ENCODE measurements around the gene UBL7. TPM values are rescaled to one million over a fixed set of nuclear protein-coding genes. Genes with fewer than 3 reads are reported as not detected.

Gene UBL7
- total RNA-seq, 2 experiments from 2014 or later: 56.6 to 56.8 TPM

DNA sequence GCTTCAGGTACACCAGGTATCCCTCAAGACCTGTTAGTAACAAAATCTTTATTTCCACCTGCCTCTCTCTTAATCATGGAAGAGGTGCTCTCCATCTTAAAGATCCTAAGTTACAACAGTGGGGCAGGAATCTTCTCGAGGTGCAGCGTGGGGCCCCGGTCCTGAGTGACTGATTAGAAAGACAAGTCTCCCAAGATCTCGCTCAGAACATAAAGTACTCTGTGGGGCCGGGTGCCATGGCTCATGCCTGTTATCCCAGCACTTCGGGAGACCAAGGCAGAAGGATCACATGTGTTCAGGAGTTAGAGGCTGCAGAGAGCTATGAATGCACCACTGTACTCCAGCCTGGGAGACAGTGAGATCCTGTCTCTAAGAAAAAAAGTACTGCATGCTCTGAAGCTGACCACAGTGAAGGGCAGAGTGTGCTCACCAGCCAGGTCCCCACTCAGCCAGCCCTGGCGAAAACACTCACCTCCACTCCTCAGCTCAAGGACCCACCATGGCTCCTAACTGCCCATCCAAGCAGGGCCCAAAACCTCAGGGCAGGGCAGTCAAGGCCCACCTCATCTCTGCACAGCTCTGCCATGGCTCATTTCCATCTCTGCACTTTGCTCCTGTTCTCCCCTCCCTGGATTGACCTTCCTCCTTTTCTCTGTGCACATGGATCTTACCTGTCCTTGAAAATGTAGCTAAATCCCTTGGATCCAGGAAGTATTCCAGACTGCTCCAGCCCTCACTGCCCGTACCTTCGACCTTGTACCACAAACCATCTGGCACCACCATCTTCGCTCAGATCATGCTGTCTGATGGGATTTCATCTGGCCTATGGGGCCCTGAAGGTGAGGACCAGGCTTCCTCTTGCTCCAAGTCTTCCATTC, 34.3 kb downstream of the UBL7 start:
- peaks cover 79% of the 10 kb centered on the region for H3K4me1 Mint-ChIP-seq

DNA sequence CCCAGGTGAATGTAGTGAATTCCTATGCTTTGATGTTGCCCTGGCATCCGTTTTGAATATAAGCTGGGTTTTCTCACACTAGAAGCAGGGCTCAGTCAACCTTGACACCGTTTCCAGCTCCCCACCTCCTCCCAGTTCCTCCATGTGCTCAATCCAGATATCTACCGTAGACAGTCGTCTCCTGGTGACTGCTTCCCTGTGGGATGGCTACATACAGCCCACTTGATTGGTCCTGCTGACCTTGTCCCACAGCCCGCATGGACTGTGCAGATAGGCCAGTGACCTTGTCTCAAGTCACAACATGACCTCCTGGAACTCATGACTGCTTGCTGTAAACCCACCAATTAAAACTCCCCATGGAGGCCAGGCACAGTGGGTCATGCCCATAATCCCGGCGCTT, 35.3 kb downstream of the UBL7 start:
- H3K27ac Mint-ChIP-seq: peak overlapping the region; percentile 41

More for the DNA sequence above, 34.3 kb downstream of the UBL7 start:
- H3K27me3 Mint-ChIP-seq: no peaks in the 10 kb centered on the region
- H3K4me3 Mint-ChIP-seq: peak overlapping the region; percentile 20
- no peak for DNase-seq
- H3K9me3 Mint-ChIP-seq: no peaks in the 10 kb centered on the region
- peaks cover 54% of the 10 kb centered on the region for H3K36me3 Mint-ChIP-seq
- peak overlapping the region; percentile 43 for H3K27ac Mint-ChIP-seq

DNA sequence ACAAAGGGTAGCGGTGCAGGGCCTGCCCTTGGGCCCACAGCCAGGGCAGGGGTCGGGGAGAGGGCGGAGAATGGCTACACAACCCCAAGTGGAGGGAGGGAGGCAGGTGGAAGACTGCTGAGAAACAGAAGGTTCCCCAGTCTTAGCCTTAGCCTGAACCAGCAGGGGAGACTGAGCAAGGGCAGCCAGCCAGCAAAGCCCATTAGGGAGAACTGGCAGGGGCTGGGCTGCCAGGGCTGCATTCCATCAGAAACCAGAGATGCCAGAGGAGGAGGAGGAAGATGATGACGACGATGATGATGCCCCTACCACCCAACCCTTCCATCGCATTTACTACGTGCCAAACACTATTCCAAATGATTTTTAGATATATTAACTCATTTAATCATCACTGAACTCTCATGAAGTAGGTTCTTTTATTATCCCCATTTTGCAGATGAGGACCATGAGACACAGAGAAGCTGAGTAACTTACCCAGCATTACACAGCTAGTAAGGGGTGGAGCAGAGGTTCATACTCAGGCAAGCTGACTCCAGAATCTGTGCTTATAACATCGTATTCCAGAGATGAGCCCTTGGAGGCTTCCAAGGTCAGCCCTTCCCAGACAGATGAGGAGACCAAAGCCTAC, 35.9 kb downstream of the UBL7 start:
- H3K36me3 Mint-ChIP-seq: peaks cover 39% of the 10 kb centered on the region
- no peaks in the 10 kb centered on the region for H3K27me3 Mint-ChIP-seq
- peaks cover 78% of the 10 kb centered on the region for H3K4me1 Mint-ChIP-seq
- no peak overlapping the region for H3K4me3 Mint-ChIP-seq
- no peaks in the 10 kb centered on the region for H3K9me3 Mint-ChIP-seq
- peak overlapping the region; percentile 29 for H3K27ac Mint-ChIP-seq
- no peak for DNase-seq

More for the DNA sequence above, 35.3 kb downstream of the UBL7 start:
- Mint-ChIP-seq H3K4me1 (peaks cover 78% of the 10 kb centered on the region), H3K4me3 (no peak overlapping the region), H3K27me3 (no peaks in the 10 kb centered on the region), H3K9me3 (no peaks in the 10 kb centered on the region), H3K36me3 (peaks cover 44% of the 10 kb centered on the region)
- no peak for DNase-seq

DNA sequence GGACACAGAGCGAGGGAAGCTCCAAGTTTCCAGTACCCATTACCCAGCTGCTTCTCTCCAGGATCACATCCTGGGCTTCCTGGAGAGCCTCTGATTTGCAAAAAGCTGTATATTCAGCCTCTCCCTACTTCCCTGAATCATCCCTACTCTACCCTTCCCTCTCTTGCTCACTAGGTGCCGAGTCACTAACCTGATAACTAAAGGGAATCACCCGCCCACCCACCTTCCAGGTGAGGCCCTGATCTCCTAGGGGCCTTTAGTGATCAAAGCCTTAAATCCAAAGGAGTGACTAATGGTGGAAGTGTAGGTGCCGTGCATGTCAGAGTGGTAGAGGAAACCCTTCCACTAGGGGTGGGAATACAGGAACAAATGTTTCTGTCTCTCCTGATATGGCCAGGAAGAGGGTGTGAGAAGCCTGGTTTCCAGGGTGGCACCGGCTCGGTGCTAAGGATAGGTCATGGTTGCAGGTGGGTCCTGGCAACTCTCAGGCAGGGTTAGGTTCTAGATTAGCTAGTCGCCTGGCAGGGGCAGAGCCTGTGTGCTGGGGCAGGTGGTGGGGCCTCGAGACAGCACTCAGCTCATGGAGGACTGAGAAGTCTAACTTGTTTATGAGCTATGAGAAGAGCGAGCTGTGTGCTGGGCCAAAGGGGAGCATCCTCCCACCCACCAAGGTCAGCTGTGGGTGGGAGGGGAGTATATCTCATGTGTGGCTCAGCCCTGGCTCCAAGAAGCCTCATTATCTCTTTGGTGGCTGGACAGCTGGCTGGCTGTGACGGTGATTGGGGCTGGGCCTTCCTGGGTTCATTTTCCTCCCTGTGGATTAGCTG, 37.3 kb downstream of the UBL7 start:
- Mint-ChIP-seq H3K9me3 (no peaks in the 10 kb centered on the region), H3K27me3 (no peaks in the 10 kb centered on the region), H3K27ac (peak overlapping the region; percentile 11), H3K4me3 (no peak overlapping the region), H3K4me1 (peaks cover 74% of the 10 kb centered on the region), H3K36me3 (peaks cover 34% of the 10 kb centered on the region)
- no peak for DNase-seq

DNA sequence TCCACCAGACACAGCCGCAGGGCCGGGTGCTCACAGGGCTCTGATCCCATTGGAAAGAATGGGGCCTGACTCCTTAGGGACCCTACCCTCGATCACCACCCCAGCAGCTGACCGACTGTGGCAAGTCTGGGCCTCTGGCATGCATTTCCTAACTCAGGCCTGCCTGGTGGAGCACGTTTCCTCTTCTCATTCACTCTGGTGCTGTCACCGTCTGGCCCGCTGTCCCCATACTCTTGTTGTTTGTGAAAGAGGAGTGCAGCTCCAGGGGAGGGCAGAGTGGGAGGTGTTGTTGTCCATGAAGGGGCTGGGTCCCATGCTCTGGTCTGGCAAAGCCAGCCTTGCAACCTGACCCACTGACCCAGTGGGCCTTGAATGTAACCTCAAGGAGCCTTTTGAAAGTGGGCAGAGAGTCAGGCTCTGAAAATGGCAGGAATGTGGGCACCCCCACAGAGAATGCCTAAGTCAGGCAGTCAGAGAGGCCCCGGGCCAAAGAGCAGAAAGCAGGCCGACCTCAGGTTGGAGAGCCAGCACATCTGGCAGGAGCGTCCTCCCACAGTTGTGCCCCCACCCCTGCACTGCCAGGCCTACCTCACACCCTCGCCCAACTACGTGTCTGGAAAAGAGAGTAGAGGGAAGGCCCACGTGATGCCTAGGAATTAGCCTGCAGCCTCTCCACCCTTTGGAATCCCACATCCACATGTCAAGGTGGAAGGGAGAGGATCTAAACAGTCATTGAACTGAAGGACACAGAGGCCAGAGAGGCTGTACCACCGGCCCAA, 38.1 kb downstream of the UBL7 start:
- H3K4me3 Mint-ChIP-seq: no peak overlapping the region
- H3K27ac Mint-ChIP-seq: peak overlapping the region; percentile 16

DNA sequence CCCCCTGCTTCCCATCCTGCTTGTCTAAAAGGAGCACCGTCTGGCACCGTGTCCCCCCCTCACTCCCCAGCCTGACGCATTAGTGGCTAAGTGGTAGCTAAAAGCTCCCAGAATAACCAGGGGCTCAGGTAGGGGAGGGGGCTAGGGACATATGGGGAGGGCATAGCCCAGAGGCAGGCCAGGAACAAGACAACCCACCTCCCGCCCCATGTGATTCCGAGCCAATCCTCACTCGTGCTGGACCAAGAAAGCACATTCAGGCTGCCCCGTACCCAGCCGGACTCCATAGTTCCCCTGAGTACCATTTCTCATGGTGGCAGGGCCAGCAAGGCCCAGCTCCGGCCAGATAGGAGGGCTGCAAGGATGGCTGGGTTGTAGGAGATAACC, 38.7 kb downstream of the UBL7 start:
- peaks cover 65% of the 10 kb centered on the region for H3K4me1 Mint-ChIP-seq

More for the DNA sequence above, 38.1 kb downstream of the UBL7 start:
- Mint-ChIP-seq H3K27me3 (no peaks in the 10 kb centered on the region), H3K9me3 (no peaks in the 10 kb centered on the region), H3K4me1 (peaks cover 69% of the 10 kb centered on the region), H3K36me3 (peaks cover 29% of the 10 kb centered on the region)
- DNase-seq: no peak

DNA sequence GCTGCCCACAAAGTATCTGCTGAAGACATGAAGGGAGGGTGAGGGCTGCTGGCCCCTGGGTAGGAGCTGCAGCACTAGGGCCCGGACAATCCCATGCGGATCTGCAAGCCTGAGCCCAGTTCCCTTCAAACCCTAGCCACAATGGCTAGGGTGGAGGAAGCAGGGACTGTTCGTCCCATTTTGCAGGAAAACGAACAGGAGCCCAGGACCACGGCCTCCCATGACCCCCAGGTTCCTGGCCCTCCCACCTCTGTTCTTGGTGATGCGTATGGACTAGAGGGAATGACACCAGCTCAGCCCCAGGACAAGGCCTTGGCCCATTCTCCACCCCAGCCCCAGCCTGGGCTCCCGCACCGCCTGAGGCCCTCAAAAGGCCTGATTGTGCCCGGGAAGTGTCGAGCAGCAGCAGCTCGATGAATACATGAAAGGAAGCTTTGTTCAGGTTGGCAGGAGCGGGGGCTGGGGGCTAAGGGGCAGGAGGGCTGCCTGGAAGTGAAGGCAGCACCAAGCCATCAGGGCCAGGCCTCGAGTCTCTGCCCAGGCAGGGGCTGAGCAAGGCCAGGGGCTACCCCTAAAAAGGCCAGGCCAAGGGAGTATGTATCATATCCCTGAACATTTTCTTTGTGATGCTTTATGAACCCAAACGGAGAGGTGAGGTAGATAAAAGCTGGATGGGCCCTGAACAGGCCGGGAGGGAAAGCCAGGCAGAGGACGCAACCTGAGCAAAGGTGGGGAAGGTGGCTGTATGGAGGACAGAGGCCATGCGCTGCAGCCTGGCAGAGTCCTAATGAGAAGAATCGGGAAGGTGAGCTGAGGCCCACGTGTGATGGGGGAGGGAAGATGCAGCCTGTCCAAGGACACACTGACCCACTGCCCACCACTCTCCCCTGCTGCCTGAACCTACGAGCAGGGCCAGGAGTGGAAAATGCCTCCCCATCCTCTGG, 39.4 kb downstream of the UBL7 start:
- H3K27ac Mint-ChIP-seq: no peak overlapping the region
- no peak for DNase-seq
- no peaks in the 10 kb centered on the region for H3K27me3 Mint-ChIP-seq
- peaks cover 60% of the 10 kb centered on the region for H3K4me1 Mint-ChIP-seq
- H3K4me3 Mint-ChIP-seq: no peak overlapping the region
- no peaks in the 10 kb centered on the region for H3K9me3 Mint-ChIP-seq
- peaks cover 27% of the 10 kb centered on the region for H3K36me3 Mint-ChIP-seq

More for the DNA sequence above, 38.7 kb downstream of the UBL7 start:
- peaks cover 28% of the 10 kb centered on the region for H3K36me3 Mint-ChIP-seq
- no peak for DNase-seq
- H3K27me3 Mint-ChIP-seq: no peaks in the 10 kb centered on the region
- H3K4me3 Mint-ChIP-seq: no peak overlapping the region
- no peak overlapping the region for H3K27ac Mint-ChIP-seq
- H3K9me3 Mint-ChIP-seq: no peaks in the 10 kb centered on the region

DNA sequence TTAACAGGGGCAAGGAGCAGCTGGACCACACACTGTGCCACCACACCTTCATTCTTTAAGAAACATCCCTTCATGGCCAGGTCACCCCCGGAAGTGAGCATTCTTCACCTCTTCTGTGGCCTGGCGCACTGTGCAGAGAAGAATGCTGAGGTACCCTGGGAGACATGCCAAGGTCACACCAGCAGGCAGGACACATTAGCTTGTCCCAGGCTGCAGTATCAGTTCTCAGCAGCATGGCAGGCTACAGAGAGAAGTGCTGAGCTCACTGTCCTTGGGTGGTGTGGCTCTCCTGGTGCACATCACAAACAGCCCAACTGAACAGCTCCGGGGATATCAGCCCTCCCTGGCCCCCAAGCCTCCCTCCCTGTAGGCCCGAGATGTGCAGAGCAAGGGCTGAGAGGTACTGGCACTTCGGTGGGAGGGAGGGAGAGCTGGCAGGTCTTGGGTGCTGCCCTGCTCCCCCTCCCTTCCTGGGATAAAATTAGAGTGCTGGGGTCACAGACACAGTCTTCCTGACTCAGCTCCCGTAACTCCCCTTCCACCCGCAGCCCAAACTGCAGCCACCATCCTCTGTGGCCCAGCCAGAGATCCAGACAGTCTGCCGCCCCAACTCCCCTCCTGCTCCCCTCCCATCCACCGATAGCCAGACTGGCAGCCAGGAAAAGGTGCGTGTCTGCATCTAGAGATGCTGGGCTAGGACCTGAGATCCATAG, 40.6 kb downstream of the UBL7 start:
- Mint-ChIP-seq H3K27me3 (no peaks in the 10 kb centered on the region), H3K4me3 (peak overlapping the region; percentile 15), H3K4me1 (peaks cover 58% of the 10 kb centered on the region), H3K36me3 (peaks cover 34% of the 10 kb centered on the region), H3K9me3 (no peaks in the 10 kb centered on the region), H3K27ac (peak overlapping the region; percentile 74)
- DNase-seq: no peak

DNA sequence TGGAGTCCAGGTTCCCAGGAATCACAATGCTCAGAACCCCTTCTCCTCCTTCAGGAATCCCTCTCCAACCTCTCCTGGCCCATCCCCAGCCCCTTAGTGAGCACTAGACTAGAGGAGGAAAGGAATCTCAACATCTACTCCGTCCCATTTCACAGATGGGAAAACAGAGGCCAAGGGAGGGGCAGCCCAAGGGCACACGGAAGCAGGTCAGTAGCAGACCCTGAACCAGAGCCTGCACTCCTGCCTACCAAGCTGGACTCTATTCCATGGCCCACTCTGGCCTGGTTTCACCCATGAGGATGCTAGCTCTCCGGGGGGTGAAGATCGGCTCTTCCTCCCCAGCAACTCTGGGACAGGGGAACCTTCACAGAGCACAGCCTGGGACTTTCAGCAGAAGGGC, 41.5 kb downstream of the UBL7 start:
- Mint-ChIP-seq H3K4me1 (peaks cover 55% of the 10 kb centered on the region), H3K27ac (peak overlapping the region; percentile 6)

DNA sequence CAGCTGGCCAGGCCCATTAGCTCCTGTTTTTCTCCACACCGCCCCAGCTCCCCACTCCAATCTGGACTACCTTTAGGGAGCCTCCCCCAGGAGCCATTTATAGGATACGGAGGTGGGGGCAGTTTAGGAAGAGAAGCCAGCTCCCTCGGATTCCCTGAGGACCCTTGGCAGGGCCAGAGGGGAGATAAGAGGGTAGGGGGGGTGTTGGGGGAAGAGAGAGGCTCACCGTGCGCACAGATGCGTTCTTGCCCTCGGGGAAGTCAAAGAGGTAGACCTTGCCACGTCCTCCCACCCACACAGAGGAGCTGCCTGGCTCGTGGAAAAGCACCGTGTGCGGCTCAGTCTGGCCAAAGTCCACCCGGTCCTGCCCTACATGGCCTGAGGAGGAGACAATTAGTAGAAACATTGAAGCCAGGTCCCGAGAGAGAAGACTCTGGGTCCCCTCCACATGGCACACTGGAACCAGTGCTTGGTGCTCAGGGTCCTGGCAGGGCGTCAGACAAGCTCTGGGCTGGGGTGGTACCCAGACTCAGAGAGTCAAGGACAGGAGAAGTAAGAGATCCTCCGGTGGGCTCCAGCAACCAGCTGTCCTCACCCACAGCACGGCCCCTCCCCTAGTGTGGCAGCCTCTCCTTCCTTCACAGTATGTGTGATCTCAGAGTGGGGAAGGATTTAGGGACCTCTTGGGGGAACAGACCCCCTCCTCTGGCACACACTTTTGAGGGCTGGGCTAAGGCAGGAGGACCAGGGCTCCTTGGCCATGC, 42.2 kb downstream of the UBL7 start:
- Mint-ChIP-seq H3K27ac (peak overlapping the region; percentile 3), H3K9me3 (no peaks in the 10 kb centered on the region), H3K36me3 (peaks cover 33% of the 10 kb centered on the region), H3K4me3 (no peak overlapping the region), H3K4me1 (peaks cover 48% of the 10 kb centered on the region), H3K27me3 (no peaks in the 10 kb centered on the region)
- DNase-seq: no peak

More for the DNA sequence above, 41.5 kb downstream of the UBL7 start:
- peaks cover 37% of the 10 kb centered on the region for H3K36me3 Mint-ChIP-seq
- no peak for DNase-seq
- H3K27me3 Mint-ChIP-seq: no peaks in the 10 kb centered on the region
- no peak overlapping the region for H3K4me3 Mint-ChIP-seq
- no peaks in the 10 kb centered on the region for H3K9me3 Mint-ChIP-seq

DNA sequence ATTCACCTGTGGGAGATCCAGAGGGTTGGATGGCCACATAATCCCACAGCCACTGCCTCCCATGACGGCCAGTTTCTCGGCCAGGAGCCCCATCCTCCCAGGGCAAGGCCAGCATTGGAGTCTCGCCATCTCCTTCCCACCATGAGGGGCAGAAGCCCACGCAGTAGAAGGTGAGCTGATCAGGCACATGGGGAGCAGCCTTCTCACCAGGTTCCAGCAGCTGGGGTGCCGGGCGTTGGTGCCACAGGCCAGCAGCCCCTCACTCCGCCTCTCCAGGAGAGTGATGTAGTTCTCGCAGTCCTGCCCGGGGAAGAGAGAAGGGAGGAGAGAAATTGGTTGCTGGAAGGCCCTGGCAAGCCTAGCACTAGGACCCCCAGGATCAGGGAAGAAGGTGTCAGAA, 43.3 kb downstream of the UBL7 start:
- Mint-ChIP-seq H3K4me1 (peaks cover 42% of the 10 kb centered on the region), H3K27ac (peak overlapping the region; percentile 38)

DNA sequence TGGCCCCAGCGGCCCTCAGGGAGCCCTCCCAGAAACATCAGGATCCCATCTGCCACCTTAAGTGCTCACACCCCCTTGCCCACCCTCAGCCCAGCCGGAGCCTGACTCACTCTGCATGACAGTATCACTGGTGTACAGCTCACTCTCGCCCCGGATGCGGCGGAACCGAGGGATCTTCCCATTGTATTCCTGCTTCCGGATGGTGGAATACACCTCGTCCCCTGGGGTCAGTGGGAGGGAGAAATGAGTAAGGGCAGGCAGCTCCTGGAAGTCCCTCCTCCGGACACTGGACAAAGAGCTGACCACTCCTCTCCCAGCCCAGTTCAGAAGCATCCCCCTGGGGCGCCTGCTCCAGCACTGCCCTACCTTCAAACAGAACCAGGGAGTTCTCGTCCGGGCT, 43.7 kb downstream of the UBL7 start:
- no peak for DNase-seq
- Mint-ChIP-seq H3K4me1 (peaks cover 40% of the 10 kb centered on the region), H3K27me3 (no peaks in the 10 kb centered on the region), H3K9me3 (no peaks in the 10 kb centered on the region), H3K4me3 (no peak overlapping the region), H3K36me3 (peaks cover 33% of the 10 kb centered on the region), H3K27ac (peak overlapping the region; percentile 49)

More for the DNA sequence above, 43.3 kb downstream of the UBL7 start:
- DNase-seq: no peak
- Mint-ChIP-seq H3K27me3 (no peaks in the 10 kb centered on the region), H3K9me3 (no peaks in the 10 kb centered on the region), H3K36me3 (peaks cover 33% of the 10 kb centered on the region), H3K4me3 (no peak overlapping the region)

Measured in activated naive CD8-positive, alpha-beta T cell treated with anti-CD3 and anti-CD28 coated beads for 36 hours (primary cell).